Smooth muscle cell (in vitro differentiated cells): ENCODE data around the gene LCN9. TPM values are rescaled to one million over a fixed set of nuclear protein-coding genes. Genes with fewer than 3 reads are reported as not detected.

Experiments
- DNase-seq: peaks from one replicate; lab custom pipeline; 2025; ENCODE audit not compliant: unreplicated experiment; lab: John Stamatoyannopoulos, UW
- H2AFZ ChIP-seq: fragments of 200-600 bp; sonication (generic); 2 replicates; pipeline ENCODE4 v1.6.0; 2016; ENCODE audit warnings: antibody characterized with exemption, low read depth, mild to moderate bottlenecking
- H3F3A ChIP-seq: fragments of 200-600 bp; sonication (generic); 2 replicates; pipeline ENCODE4 v1.6.0; 2017; ENCODE audit warnings: antibody characterized with exemption, low read depth
- H3K27ac ChIP-seq: fragments of 200-600 bp; sonication (generic); 2 replicates; pipeline ENCODE4 v1.5.1; 2016; ENCODE audit warnings: low read depth, mild to moderate bottlenecking
- H3K27me3 ChIP-seq: fragments of 200-600 bp; sonication (generic); 2 replicates; pipeline ENCODE4 v1.6.1; 2016; ENCODE audit warnings: low read depth, mild to moderate bottlenecking
- H3K36me3 ChIP-seq: fragments of 200-600 bp; sonication (generic); 2 replicates; pipeline ENCODE4 v1.5.1; 2016; ENCODE audit warnings: low read depth
- H3K4me1 ChIP-seq: fragments of 200-600 bp; sonication (generic); 2 replicates; pipeline ENCODE4 v1.5.1; 2016; ENCODE audit warnings: low read depth
- H3K4me2 ChIP-seq: fragments of 200-600 bp; sonication (generic); 2 replicates; pipeline ENCODE4 v1.6.0; 2016; ENCODE audit warnings: mild to moderate bottlenecking
- H3K4me3 ChIP-seq: fragments of 200-600 bp; sonication (generic); 2 replicates; pipeline ENCODE4 v1.5.1; 2016; ENCODE audit warnings: mild to moderate bottlenecking
- H3K79me2 ChIP-seq: fragments of 200-600 bp; sonication (generic); 2 replicates; pipeline ENCODE4 v1.6.0; 2016; ENCODE audit warnings: low read depth, mild to moderate bottlenecking
- H3K9ac ChIP-seq: fragments of 200-600 bp; sonication (generic); 2 replicates; pipeline ENCODE4 v1.6.0; 2016; ENCODE audit warnings: low read depth
- H3K9me3 ChIP-seq: fragments of 200-600 bp; sonication (generic); replicated peaks from 2 replicates; pipeline ENCODE4 v1.5.1; 2016; ENCODE audit warnings: low read depth
- H4K20me1 ChIP-seq: fragments of 200-600 bp; sonication (generic); 2 replicates; pipeline ENCODE4 v1.6.0; 2016; ENCODE audit warnings: low read depth
- CTCF ChIP-seq: fragments of 200-600 bp; sonication (generic); IDR thresholded peaks from 2 replicates; pipeline ENCODE4 v1.5.1; 2017; ENCODE audit warnings: borderline replicate concordance, mild to moderate bottlenecking, antibody characterized with exemption; ENCODE audit not compliant: insufficient read depth, poor library complexity, severe bottlenecking
- WGBS: methylation state at CpG from one replicate; pipeline ENCODE4 v1.1.7; 2016; ENCODE audit warnings: low lambda C conversion rate; 5-methylcytosine and 5-hydroxymethylcytosine counted together
- polyA plus RNA-seq: library from polyadenylated mRNA; unstranded; fragments of >200 nt; fragmentation: Nextera tagmentation; extraction: Ambion mirVana; gene quantifications from 2 replicates; pipeline ENCODE4 v1.2.1, GENCODE V29; 2016
- total RNA-seq: library from RNA; depleted of rRNA; stranded (reverse); fragments of >200 nt; gene quantifications from 2 replicates; pipeline ENCODE4 v1.2.3, GENCODE V29; 2014

The LCN9 gene
- total and polyA plus RNA-seq, 2 experiments from 2014 or later: 20.8 to 22.0 TPM

GRCh38 chr9:135704483-135704882 lies 41.4 kb downstream of the LCN9 start:
- H3K4me1 ChIP-seq: peaks cover 4% of the 10 kb centered on the region
- WGBS: 77% methylated on average over 5 of the region's 5 CpGs
- H2AFZ ChIP-seq: no peak overlapping the region
- H3K4me2 ChIP-seq: no peak overlapping the region
- H3K9ac ChIP-seq: no peak overlapping the region
- TF ChIP-seq CTCF: no peak
- H3K79me2 ChIP-seq: no peaks in the 10 kb centered on the region
- H3K4me3 ChIP-seq: no peak overlapping the region
- no peak overlapping the region for H3K27ac ChIP-seq
- no peaks in the 10 kb centered on the region for H3K9me3 ChIP-seq
- DNase-seq: no peak
- H3F3A ChIP-seq: no peaks in the 10 kb centered on the region
- no peaks in the 10 kb centered on the region for H3K36me3 ChIP-seq
- H3K27me3 ChIP-seq: peaks cover 3% of the 10 kb centered on the region
- H4K20me1 ChIP-seq: no peaks in the 10 kb centered on the region

GRCh38 chr9:135705376-135705775 lies 42.3 kb downstream of the LCN9 start:
- H3K79me2 ChIP-seq: no peaks in the 10 kb centered on the region
- no peaks in the 10 kb centered on the region for H4K20me1 ChIP-seq
- H3K27ac ChIP-seq: no peak overlapping the region
- H3K4me2 ChIP-seq: no peak overlapping the region
- no peak overlapping the region for H3K9ac ChIP-seq
- H2AFZ ChIP-seq: no peak overlapping the region
- TF ChIP-seq CTCF: no peak
- DNase-seq: no peak
- H3K36me3 ChIP-seq: no peaks in the 10 kb centered on the region
- H3K9me3 ChIP-seq: no peaks in the 10 kb centered on the region
- H3F3A ChIP-seq: no peaks in the 10 kb centered on the region
- no peak overlapping the region for H3K4me3 ChIP-seq
- H3K27me3 ChIP-seq: peaks cover 3% of the 10 kb centered on the region
- H3K4me1 ChIP-seq: peaks cover 4% of the 10 kb centered on the region
- WGBS: 88% methylated on average over 14 of the region's 14 CpGs

GRCh38 chr9:135706288-135706687 lies 43.2 kb downstream of the LCN9 start:
- peaks cover 3% of the 10 kb centered on the region for H3K27me3 ChIP-seq
- H2AFZ ChIP-seq: no peak overlapping the region

More at GRCh38 chr9:135706288-135706687, 43.2 kb downstream of the LCN9 start:
- H3K27ac ChIP-seq: no peak overlapping the region
- 92% methylated on average over 9 of the region's 9 CpGs for WGBS
- H3K9me3 ChIP-seq: no peaks in the 10 kb centered on the region
- no peak for TF ChIP-seq CTCF
- H3K36me3 ChIP-seq: no peaks in the 10 kb centered on the region
- H3K9ac ChIP-seq: no peak overlapping the region
- H3K79me2 ChIP-seq: no peaks in the 10 kb centered on the region
- H3K4me1 ChIP-seq: peaks cover 3% of the 10 kb centered on the region
- H3F3A ChIP-seq: no peaks in the 10 kb centered on the region
- H3K4me2 ChIP-seq: no peak overlapping the region
- DNase-seq: no peak
- no peak overlapping the region for H3K4me3 ChIP-seq
- H4K20me1 ChIP-seq: no peaks in the 10 kb centered on the region
